OCI-LY1 (cell line): ENCODE results near the gene KRT6B.
"Not testable (repeated sequence)": the region's sequence is repeated elsewhere in the genome, so short reads cannot be mapped to it uniquely, and the experiment has no call there.

Experiments
- H2AFZ ChIP-seq: fragments of 200-600 bp; sonication (generic), shearing (Covaris generic); 2 replicates; pipeline ENCODE4 v1.6.0; 2014; ENCODE audit warnings: antibody characterized with exemption, mild to moderate bottlenecking, low read length
- H3F3A ChIP-seq: fragments of 200-600 bp; sonication (generic), shearing (Covaris generic); 2 replicates; pipeline ENCODE4 v1.6.0; 2014; ENCODE audit warnings: mild to moderate bottlenecking, antibody characterized with exemption, low read length, moderate library complexity; ENCODE audit not compliant: insufficient read depth
- H3K27ac ChIP-seq: fragments of 200-600 bp; sonication (generic); 2 replicates; pipeline ENCODE4 v1.5.1; 2014; ENCODE audit warnings: low read length, mixed run types, mild to moderate bottlenecking, low read depth; ENCODE audit not compliant: poor library complexity, severe bottlenecking
- H3K27me3 ChIP-seq: fragments of 200-600 bp; sonication (generic); 2 replicates; pipeline ENCODE4 v1.6.0; 2014; ENCODE audit warnings: antibody characterized with exemption, mild to moderate bottlenecking, low read length, moderate library complexity; ENCODE audit not compliant: insufficient read depth
- H3K36me3 ChIP-seq: fragments of 200-600 bp; sonication (generic); 2 replicates; pipeline ENCODE4 v1.6.1; 2014; ENCODE audit warnings: mild to moderate bottlenecking, antibody characterized with exemption, low read length, moderate library complexity, mixed read lengths; ENCODE audit not compliant: insufficient read depth
- H3K4me1 ChIP-seq: fragments of 200-600 bp; sonication (generic); 2 replicates; pipeline ENCODE4 v1.5.1; 2014; ENCODE audit warnings: mild to moderate bottlenecking, low read length, moderate library complexity; ENCODE audit not compliant: insufficient read depth, severe bottlenecking
- H3K4me2 ChIP-seq: fragments of 200-600 bp; sonication (generic), shearing (Covaris generic); 2 replicates; pipeline ENCODE4 v1.6.1; 2014; ENCODE audit warnings: low read length
- H3K4me3 ChIP-seq: fragments of 200-600 bp; sonication (generic); 2 replicates; pipeline ENCODE4 v1.5.1; 2014; ENCODE audit warnings: low read length, low read depth, mild to moderate bottlenecking, mixed read lengths; ENCODE audit not compliant: poor library complexity, severe bottlenecking
- H3K79me2 ChIP-seq: fragments of 200-600 bp; shearing (Covaris generic); 2 replicates; pipeline ENCODE4 v1.6.1; 2016; ENCODE audit warnings: mixed run types, low read length, mixed read lengths; ENCODE audit not compliant: insufficient read depth
- H3K9ac ChIP-seq: fragments of 200-600 bp; sonication (generic), shearing (Covaris generic); 2 replicates; pipeline ENCODE4 v1.6.1; 2014; ENCODE audit warnings: mild to moderate bottlenecking, low read length, mixed read lengths
- H3K9me2 ChIP-seq: fragments of 200-600 bp; sonication (generic), shearing (Covaris generic); 2 replicates; pipeline ENCODE4 v1.6.1; 2014; ENCODE audit warnings: low read depth, mild to moderate bottlenecking, low read length, mixed read lengths
- H3K9me3 ChIP-seq: fragments of 200-600 bp; shearing (Covaris generic); 2 replicates; pipeline ENCODE4 v1.6.1; 2014; ENCODE audit warnings: low read length, mixed read lengths
- H4K20me1 ChIP-seq: fragments of 200-600 bp; sonication (generic), shearing (Covaris generic); 2 replicates; pipeline ENCODE4 v1.6.0; 2016; ENCODE audit warnings: mild to moderate bottlenecking, low read length; ENCODE audit not compliant: insufficient read depth
- CTCF ChIP-seq: fragments of 200-600 bp; sonication (generic), shearing (Covaris generic); IDR thresholded peaks from 2 replicates; pipeline ENCODE4 v1.5.1; 2017; ENCODE audit warnings: mild to moderate bottlenecking, antibody characterized with exemption, low read length, moderate library complexity, mixed read lengths
- EZH2 ChIP-seq: fragments of 200-600 bp; sonication (generic), shearing (Covaris generic); IDR thresholded peaks from 2 replicates; pipeline ENCODE4 v1.8.0; 2017; ENCODE audit warnings: borderline replicate concordance, mixed run types, mild to moderate bottlenecking, antibody characterized with exemption, low read length, moderate library complexity, mixed read lengths

KRT6B gene

GRCh38 chr12:52494100-52494499, 42.2 kb upstream of the KRT6B start:
- Histone ChIP-seq H3K4me1 (no peaks in the 10 kb centered on the region), H4K20me1 (no peaks in the 10 kb centered on the region), H2AFZ (no peak overlapping the region), H3K4me3 (no peak overlapping the region), H3K36me3 (no peaks in the 10 kb centered on the region), H3K79me2 (no peaks in the 10 kb centered on the region), H3K9ac (no peak overlapping the region), H3K27me3 (no peaks in the 10 kb centered on the region), H3F3A (no peaks in the 10 kb centered on the region), H3K27ac (no peak overlapping the region), H3K9me3 (no peaks in the 10 kb centered on the region), H3K9me2 (no peaks in the 10 kb centered on the region), H3K4me2 (no peak overlapping the region)
- no peak for TF ChIP-seq EZH2
- TF ChIP-seq CTCF, result no peak

GRCh38 chr12:52493172-52493571, 41.2 kb upstream of the KRT6B start, which contains the start of gene KRT6A:
KRT6A (minus strand) TSS chr12:52493257; CDS start chr12:52493188, 69 bp downstream.
- Histone ChIP-seq H3F3A (no peaks in the 10 kb centered on the region), H3K27ac (no peak within 1 kb of the TSS), H3K79me2 (no peaks in the 10 kb centered on the region), H3K9me3 (no peaks in the 10 kb centered on the region), H3K36me3 (no peaks in the 10 kb centered on the region), H3K9ac (no peak within 1 kb of the TSS), H3K4me3 (no peak within 1 kb of the TSS), H2AFZ (no peak within 1 kb of the TSS), H3K9me2 (no peaks in the 10 kb centered on the region), H4K20me1 (no peaks in the 10 kb centered on the region), H3K4me1 (no peaks in the 10 kb centered on the region), H3K27me3 (no peaks in the 10 kb centered on the region), H3K4me2 (no peak within 1 kb of the TSS)
- TF ChIP-seq EZH2, result no peak
- no peak for TF ChIP-seq CTCF

GRCh38 chr12:52492405-52492804, 40.5 kb upstream of the KRT6B start:
- H3K9me3 ChIP-seq, H3K4me2 ChIP-seq, H3F3A ChIP-seq, H3K27ac ChIP-seq, H2AFZ ChIP-seq, H3K9me2 ChIP-seq, H3K4me3 ChIP-seq, H3K4me1 ChIP-seq, H4K20me1 ChIP-seq, H3K79me2 ChIP-seq, H3K9ac ChIP-seq, H3K27me3 ChIP-seq, H3K36me3 ChIP-seq: not testable (repeated sequence)

GRCh38 chr12:52491495-52491894, 39.5 kb upstream of the KRT6B start:
- not testable (repeated sequence) for H3K4me2 ChIP-seq, H3K36me3 ChIP-seq, H3K9me3 ChIP-seq, H2AFZ ChIP-seq, H4K20me1 ChIP-seq, H3K9ac ChIP-seq, H3K9me2 ChIP-seq, H3K4me3 ChIP-seq, H3K4me1 ChIP-seq, H3K79me2 ChIP-seq, H3K27me3 ChIP-seq, H3F3A ChIP-seq, H3K27ac ChIP-seq
